MM.1S (cell line): ENCODE measurements around the gene SMYD1.

Experiments
- EZH2 ChIP-seq: fragments of 300-600 bp; sonication (generic); optimal IDR thresholded peaks from 2 replicates; pipeline ENCODE3; 2017; ENCODE audit warnings: low read depth, mild to moderate bottlenecking, antibody characterized with exemption, low read length, mixed read lengths
- EZH2phosphoT487 ChIP-seq: fragments of 300-600 bp; sonication (generic); IDR thresholded peaks from 2 replicates; pipeline ENCODE4 v1.6.1; 2018; ENCODE audit warnings: antibody characterized with exemption, low read length
- TF ChIP-seq, protein P1 (sequence below): fragments of 300-600 bp; sonication (generic); IDR thresholded peaks from 2 replicates; pipeline ENCODE4 v1.5.1; 2016; ENCODE audit warnings: antibody characterized with exemption, low read length, mixed read lengths

DNA sequence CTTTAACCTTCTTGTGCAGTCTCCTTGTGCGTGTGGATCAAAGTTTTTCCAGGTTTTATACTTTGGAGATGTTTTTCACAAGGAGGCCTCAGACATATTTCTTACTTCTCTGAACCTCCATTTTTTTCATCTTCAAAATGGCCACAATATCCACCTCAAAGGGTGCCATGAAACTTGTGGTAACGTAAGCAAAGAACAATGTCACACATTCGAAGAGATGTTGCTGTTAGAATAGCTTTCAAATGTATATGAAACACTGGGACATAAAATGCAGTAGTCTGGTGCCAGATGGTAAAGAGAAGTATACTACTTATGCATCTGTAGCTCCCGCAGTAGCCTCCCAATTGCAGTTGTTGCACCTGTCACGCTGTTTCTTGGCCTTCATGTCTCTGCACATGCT is 9.4 kb upstream of the SMYD1 start:
- TF ChIP-seq EZH2phosphoT487 (no peak), EZH2 (no peak)
- TF ChIP-seq, protein P1, sequence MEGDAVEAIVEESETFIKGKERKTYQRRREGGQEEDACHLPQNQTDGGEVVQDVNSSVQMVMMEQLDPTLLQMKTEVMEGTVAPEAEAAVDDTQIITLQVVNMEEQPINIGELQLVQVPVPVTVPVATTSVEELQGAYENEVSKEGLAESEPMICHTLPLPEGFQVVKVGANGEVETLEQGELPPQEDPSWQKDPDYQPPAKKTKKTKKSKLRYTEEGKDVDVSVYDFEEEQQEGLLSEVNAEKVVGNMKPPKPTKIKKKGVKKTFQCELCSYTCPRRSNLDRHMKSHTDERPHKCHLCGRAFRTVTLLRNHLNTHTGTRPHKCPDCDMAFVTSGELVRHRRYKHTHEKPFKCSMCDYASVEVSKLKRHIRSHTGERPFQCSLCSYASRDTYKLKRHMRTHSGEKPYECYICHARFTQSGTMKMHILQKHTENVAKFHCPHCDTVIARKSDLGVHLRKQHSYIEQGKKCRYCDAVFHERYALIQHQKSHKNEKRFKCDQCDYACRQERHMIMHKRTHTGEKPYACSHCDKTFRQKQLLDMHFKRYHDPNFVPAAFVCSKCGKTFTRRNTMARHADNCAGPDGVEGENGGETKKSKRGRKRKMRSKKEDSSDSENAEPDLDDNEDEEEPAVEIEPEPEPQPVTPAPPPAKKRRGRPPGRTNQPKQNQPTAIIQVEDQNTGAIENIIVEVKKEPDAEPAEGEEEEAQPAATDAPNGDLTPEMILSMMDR = no peak
